K562 (cell line): Measurements from ENCODE around the gene YY1AP1. TPM values are rescaled to one million over a fixed set of nuclear protein-coding genes. Genes with fewer than 3 reads are reported as not detected.
"Not testable (repeated sequence)": the region's sequence is repeated elsewhere in the genome, so short reads cannot be mapped to it uniquely, and the experiment has no call there.

ENCODE experiments used
- ATF1 ChIP-seq, 2 experiments: fragments of 450-650 bp in 1 of 2; IDR thresholded peaks; 2 replicates each; pipeline ENCODE4 v1.6.1; 2016; ENCODE audit warnings: missing compliant biosample characterization in 1 of 2, missing genetic modification characterization in 1 of 2
- ATF7 ChIP-seq: fragments of 450-650 bp; IDR thresholded peaks from 2 replicates; pipeline ENCODE4 v1.7.1; 2014; ENCODE audit warnings: mild to moderate bottlenecking, moderate library complexity
- CREM ChIP-seq: IDR thresholded peaks from 2 replicates; pipeline ENCODE4 v1.6.1; 2014; ENCODE audit warnings: antibody characterized with exemption, low read depth
- CTBP1 ChIP-seq: fragments of 450-650 bp; IDR thresholded peaks from 2 replicates; pipeline ENCODE4 v1.6.1; 2016; ENCODE audit warnings: borderline replicate concordance
- DPF2 ChIP-seq: fragments of 450-650 bp; IDR thresholded peaks from 2 replicates; pipeline ENCODE4 v1.6.1; 2016
- EGR1 ChIP-seq: fragments of 450-650 bp; conservative IDR thresholded peaks from 2 replicates; pipeline ENCODE4 v1.6.1; 2017; ENCODE audit warnings: mild to moderate bottlenecking
- EP300 ChIP-seq: IDR thresholded peaks from 2 replicates; pipeline ENCODE4 v1.6.1; 2012; ENCODE audit warnings: low read length, improper control_type of control experiment
- FOXA3 ChIP-seq, 2 experiments: fragments of 450-650 bp in 1 of 2; sonication (generic) in 1 of 2; formaldehyde crosslinking; IDR thresholded peaks in 1 of 2; conservative IDR thresholded peaks in 1 of 2; 2 replicates each; pipeline versions ENCODE4 v1.4.0 to v1.8.0; 2020 to 2022; ENCODE audit warnings: mild to moderate bottlenecking in 2 of 2, missing genetic modification reagents in 1 of 2
- FOXM1 ChIP-seq, 2 experiments: fragments of 450-650 bp in 1 of 2; sonication (generic) in 1 of 2; formaldehyde crosslinking in 1 of 2; IDR thresholded peaks; 2 replicates each; pipeline versions ENCODE4 v1.6.1 to v1.9.0; 2017 to 2022; ENCODE audit warnings: low read depth in 2 of 2, mild to moderate bottlenecking in 2 of 2, missing genetic modification reagents in 1 of 2, moderate library complexity in 1 of 2
- HDAC3 ChIP-seq: fragments of 450-650 bp; IDR thresholded peaks from 2 replicates; pipeline ENCODE4 v1.6.1; 2018; ENCODE audit warnings: borderline replicate concordance, mild to moderate bottlenecking, moderate library complexity; ENCODE audit not compliant: partially characterized antibody
- HMBOX1 ChIP-seq: sonication (generic); IDR thresholded peaks from 2 replicates; pipeline ENCODE4 v1.6.1; 2016
- HNRNPLL ChIP-seq: fragments of 200-400 bp; formaldehyde crosslinking; IDR thresholded peaks from 2 replicates; pipeline ENCODE4 v1.6.1; 2017; ENCODE audit warnings: low read length, low read depth, mild to moderate bottlenecking; ENCODE audit not compliant: poor library complexity, severe bottlenecking
- KDM1A ChIP-seq, 2 experiments: fragments of 450-650 bp; IDR thresholded peaks; 2 replicates each; pipeline ENCODE4 v1.6.1; 2016; ENCODE audit warnings: mild to moderate bottlenecking in 2 of 2
- KLF16 ChIP-seq: IDR thresholded peaks from 2 replicates; pipeline ENCODE4 v1.6.1; 2016; ENCODE audit warnings: antibody characterized with exemption
- L3MBTL2 ChIP-seq: fragments of 450-650 bp; IDR thresholded peaks from 2 replicates; pipeline ENCODE4 v1.6.1; 2016; ENCODE audit warnings: mild to moderate bottlenecking, moderate library complexity
- MAX ChIP-seq: sonication (generic); formaldehyde crosslinking; IDR thresholded peaks from 2 replicates; pipeline ENCODE4 v1.9.0; 2022; ENCODE audit warnings: mild to moderate bottlenecking, missing genetic modification reagents
- MAZ ChIP-seq, 2 experiments: fragments of 450-650 bp in 1 of 2; sonication (generic) in 1 of 2; formaldehyde crosslinking; IDR thresholded peaks in 1 of 2; conservative IDR thresholded peaks in 1 of 2; 2 replicates each; pipeline versions ENCODE4 v1.4.0 to v1.5.0; 2020; ENCODE audit warnings: mild to moderate bottlenecking in 1 of 2, missing genetic modification reagents in 1 of 2
- NCOR1 ChIP-seq: fragments of 450-650 bp; IDR thresholded peaks from 2 replicates; pipeline ENCODE4 v1.6.1; 2016; ENCODE audit warnings: mild to moderate bottlenecking, moderate library complexity
- PHF8 ChIP-seq: fragments of 200-600 bp; sonication (generic); IDR thresholded peaks from 2 replicates; pipeline ENCODE4 v1.6.1; 2012; ENCODE audit warnings: mixed run types, mild to moderate bottlenecking, inconsistent platforms, low read length, moderate library complexity, borderline replicate concordance
- RCOR1 ChIP-seq, 2 experiments: IDR thresholded peaks; 2 replicates each; pipeline ENCODE4 v1.6.1; 2012; ENCODE audit warnings: low read depth in 2 of 2, low read length in 2 of 2, borderline replicate concordance in 1 of 2, improper control_type of control experiment in 1 of 2
- SMARCE1 ChIP-seq: fragments of 450-650 bp; IDR thresholded peaks from 2 replicates; pipeline ENCODE4 v1.7.1; 2016; ENCODE audit warnings: mild to moderate bottlenecking
- STAT5A ChIP-seq: IDR thresholded peaks from 2 replicates; pipeline ENCODE4 v1.6.1; 2012; ENCODE audit warnings: low read length, inconsistent platforms, borderline replicate concordance
- TAL1 ChIP-seq: fragments of 450-650 bp; IDR thresholded peaks from 2 replicates; pipeline ENCODE4 v1.6.1; 2016; ENCODE audit warnings: mild to moderate bottlenecking
- TEAD1 ChIP-seq, 2 experiments: fragments of 450-650 bp in 1 of 2; sonication (generic) in 1 of 2; formaldehyde crosslinking; IDR thresholded peaks; 2 replicates each; pipeline versions ENCODE4 v1.4.0 to v1.8.0; 2020 to 2022; ENCODE audit warnings: mild to moderate bottlenecking in 2 of 2, missing genetic modification reagents in 1 of 2
- TEAD4 ChIP-seq, 2 experiments: sonication (generic) in 1 of 2; formaldehyde crosslinking in 1 of 2; IDR thresholded peaks; 2 replicates each; pipeline versions ENCODE4 v1.6.1 to v1.8.0; 2012 to 2022; ENCODE audit warnings: borderline replicate concordance in 1 of 2, inconsistent platforms in 1 of 2, low read length in 1 of 2, mild to moderate bottlenecking in 1 of 2, missing genetic modification reagents in 1 of 2
- ZFX ChIP-seq: sonication (generic); formaldehyde crosslinking; IDR thresholded peaks from 2 replicates; pipeline ENCODE4 v1.8.0; 2022; ENCODE audit warnings: mild to moderate bottlenecking, missing genetic modification reagents, moderate library complexity
- ZNF263 ChIP-seq: sonication (generic); formaldehyde crosslinking; IDR thresholded peaks from 2 replicates; pipeline ENCODE4 v1.8.0; 2022; ENCODE audit warnings: mild to moderate bottlenecking, missing genetic modification reagents, borderline replicate concordance
- polyA plus RNA-seq, 8 experiments: library from polyadenylated mRNA; depleted of rRNA in 4 of 8; stranded (reverse) in 5 of 8; unstranded in 3 of 8; fragments of >200 nt; fragmentation: Nextera tagmentation in 2 of 8; fragmentation: Illumina TruSeq in 1 of 8; extraction: Ambion mirVana in 2 of 8; extraction: Trizol in 1 of 8; gene quantifications; 2 replicates each; pipeline versions ENCODE4 v1.2.1 to v1.2.3, GENCODE V29; 2011 to 2014; ENCODE audit warnings: inconsistent platforms in 1 of 8, missing spikeins in 1 of 8
- total RNA-seq, 7 experiments: library from RNA; depleted of rRNA in 6 of 7; stranded (reverse); fragments of >200 nt in 6 of 7; fragmentation: Illumina TruSeq in 2 of 7; extraction: Trizol in 2 of 7; gene quantifications; 2 replicates each; pipeline versions ENCODE4 v1.2.1 to v1.2.3, GENCODE V29; 2011 to 2021; ENCODE audit warnings: low replicate concordance in 1 of 7

Gene YY1AP1
- total and polyA plus RNA-seq, 9 of the 15 experiments (the other 6 are each of a cell fraction or from before 2014, with no cell fraction given), result 18.4 to 90.7 (median 42.9) TPM

GRCh38 chr1:155699062-155699461 lies 10.5 kb upstream of the YY1AP1 start (continued):
- peak; percentile 37; the same call in 1 of the 2 replicates for TF ChIP-seq STAT5A
- TF ChIP-seq ATF1 (CRISPR knock-in tag; IDR thresholded peaks at IDR 0.05); FOXM1 (CRISPR knock-in tag; IDR thresholded peaks at IDR 0.05; ENCODE audit: low read depth); TEAD4 (CRISPR knock-in tag; IDR thresholded peaks at IDR 0.05; ENCODE audit: borderline replicate concordance): not testable (repeated sequence)
- peak; percentile 75 for TF ChIP-seq ATF1 (tag; IDR thresholded peaks at IDR 0.05)
- TF ChIP-seq ZFX (CRISPR knock-in tag), result peak; percentile 56
- TF ChIP-seq CREM, result peak; percentile 89
- peak; percentile 79 for TF ChIP-seq DPF2
- TF ChIP-seq EP300, result peak; percentile 17; the same call in 1 of the 2 replicates
- TF ChIP-seq MAX, result peak; percentile 40; the same call in 1 of the 2 replicates
- TF ChIP-seq RCOR1 (IDR thresholded peaks at IDR 0.05; ENCODE audit: borderline replicate concordance in 1 of 2, low read depth in 2 of 2, low read length in 2 of 2), result peak in 1 of 2 experiments; percentile 44; a peak in 2 of 4 replicates
- peak; percentile 80 for TF ChIP-seq TAL1
- peak; percentile 24; the same call in 1 of the 2 replicates for TF ChIP-seq ZNF263 (CRISPR knock-in tag)
- TF ChIP-seq FOXA3 (CRISPR knock-in tag; conservative IDR thresholded peaks at IDR 0.05 in 1 of 2, IDR thresholded peaks at IDR 0.05 in 1 of 2), result peak in 1 of 2 experiments; percentile 16; a peak in 1 of 4 replicates
- TF ChIP-seq HMBOX1, result peak; percentile 99
- TF ChIP-seq HDAC3, result peak; percentile 30
- TF ChIP-seq FOXM1 (IDR thresholded peaks at IDR 0.05; ENCODE audit: low read depth), result peak; percentile 33; the same call in 1 of the 2 replicates
- peak; percentile 25; the same call in 1 of the 2 replicates for TF ChIP-seq L3MBTL2
- peak; percentile 44; the same call in 1 of the 2 replicates for TF ChIP-seq CTBP1
- peak; percentile 39 to 91; a peak in 3 of 4 replicates for TF ChIP-seq TEAD1 (CRISPR knock-in tag; IDR thresholded peaks at IDR 0.05)
- TF ChIP-seq MAZ (CRISPR knock-in tag; conservative IDR thresholded peaks at IDR 0.05 in 1 of 2, IDR thresholded peaks at IDR 0.05 in 1 of 2), result peak in 1 of 2 experiments; percentile 38; a peak in 2 of 4 replicates
- peak; percentile 79 for TF ChIP-seq NCOR1
- 0 out of 2 replicates have a peak, but pooled peaks have one; percentile 14 for TF ChIP-seq PHF8
- peak; percentile 84 for TF ChIP-seq TEAD4 (IDR thresholded peaks at IDR 0.05; ENCODE audit: low read length)
- TF ChIP-seq HNRNPLL, result peak; percentile 87
- TF ChIP-seq KLF16, result peak; percentile 73; the same call in 1 of the 2 replicates
- peak; percentile 75; the same call in 1 of the 2 replicates for TF ChIP-seq ATF7
- peak; percentile 46; the same call in 1 of the 2 replicates for TF ChIP-seq SMARCE1
- 0 out of 4 replicates have a peak, but pooled peaks of 1 of the 2 experiments have one; percentile 10 for TF ChIP-seq KDM1A (IDR thresholded peaks at IDR 0.05)
- peak; percentile 31; the same call in 1 of the 2 replicates for TF ChIP-seq EGR1
